Measurements from ENCODE around the gene CARTPT. TPM values are rescaled to one million over a fixed set of nuclear protein-coding genes. Genes with fewer than 3 reads are reported as not detected.

Gene CARTPT
- polyA plus RNA-seq, 1 donor: not detected

- no peak for DNase-seq (ENCODE audit: low read depth)
Observed at GRCh38 chr5:71737931-71738539, 19.0 kb downstream of the CARTPT start.

GRCh38 chr5:71738662-71739361 lies 19.7 kb downstream of the CARTPT start:
- DNase-seq (ENCODE audit: low read depth): no peak

GRCh38 chr5:71740015-71740753 lies 21.1 kb downstream of the CARTPT start:
- no peak for DNase-seq (ENCODE audit: low read depth)

- peak; percentile 14 for DNase-seq (ENCODE audit: low read depth)
Observed at GRCh38 chr5:71743155-71743554, 24.1 kb downstream of the CARTPT start.

GRCh38 chr5:71744009-71744790 lies 25.1 kb downstream of the CARTPT start:
- DNase-seq (ENCODE audit: low read depth): no peak

GRCh38 chr5:71747182-71747581 lies 28.1 kb downstream of the CARTPT start:
- no peak for DNase-seq (ENCODE audit: low read depth)

- no peak for DNase-seq (ENCODE audit: low read depth)
Observed at GRCh38 chr5:71748360-71748759, 29.3 kb downstream of the CARTPT start.

- no peak for DNase-seq (ENCODE audit: low read depth)
Observed at GRCh38 chr5:71751422-71751821, 32.3 kb downstream of the CARTPT start.

GRCh38 chr5:71752441-71753190 lies 33.5 kb downstream of the CARTPT start:
- DNase-seq (ENCODE audit: low read depth): no peak

GRCh38 chr5:71757590-71758543 lies 38.8 kb downstream of the CARTPT start:
- peak; percentile 25 for DNase-seq (ENCODE audit: low read depth)

GRCh38 chr5:71762826-71763225 lies 43.8 kb downstream of the CARTPT start:
- DNase-seq (ENCODE audit: low read depth): no peak

- no peak for DNase-seq (ENCODE audit: low read depth)
Observed at GRCh38 chr5:71767661-71768060, 48.6 kb downstream of the CARTPT start.

- no peak for DNase-seq (ENCODE audit: low read depth)
Observed at GRCh38 chr5:71769287-71769686, 50.2 kb downstream of the CARTPT start.

- DNase-seq (ENCODE audit: low read depth): no peak
Observed at GRCh38 chr5:71770381-71770780, 51.3 kb downstream of the CARTPT start.

Other genes starting within 250 kb of the CARTPT start
- 19.4 TPM for gene MCCC2, start 131.9 kb upstream of the CARTPT start, polyA plus RNA-seq (ENCODE audit: insufficient read length)

Measured in forelimb muscle (tissue), 1 donor.